ENCODE data around the gene TPRKB.

- TF ChIP-seq CTCF (IDR thresholded peaks at IDR 0.05) (no peak), POLR2A (IDR thresholded peaks at IDR 0.05) (no peak), POLR2AphosphoS5 (IDR thresholded peaks at IDR 0.05) (no peak), EP300 (IDR thresholded peaks at IDR 0.05) (no peak)
These were observed 19.9 kb downstream of the TPRKB start for GRCh38 chr2:73717251-73717606.

Data from gastroesophageal sphincter (tissue), 3 donors.